IMR-90 (cell line): ENCODE measurements around the gene SEZ6L. TPM values are rescaled to one million over a fixed set of nuclear protein-coding genes. Genes with fewer than 3 reads are reported as not detected.

ENCODE experiments used
- ATAC-seq: fragments of 200-7000 bp; cut with Tn5 transposase; 2 replicates; pipeline ENCODE4 v1.9.1; 2020; ENCODE audit warnings: low read depth, mild to moderate bottlenecking, moderate library complexity
- BruUV-seq: library from RNA; stranded (reverse); fragments of 400-500 nt; replicated peaks from 2 replicates; lab custom pipeline; 2021; lab: Mats Ljungman, UMichigan
- CTCF ChIA-PET: fragments of 300-600 bp; formaldehyde crosslinking; extraction: SDS; loops from one replicate; lab custom pipeline; 2021; ENCODE audit warnings: antibody characterized with exemption; lab: Yijun Ruan, JAX
- POLR2A ChIA-PET: fragments of 300-600 bp; sonication (Branson Sonifier 250); formaldehyde crosslinking; loops from one replicate; lab custom pipeline; 2022; ENCODE audit warnings: antibody characterized with exemption; ENCODE audit not compliant: unreplicated experiment; lab: Charles Lee
- DNase-seq: peaks from one replicate; pipeline ENCODE4 v3.0.0; 2013
- H2AFZ ChIP-seq: replicated peaks from 2 replicates; pipeline ENCODE3; 2013; ENCODE audit warnings: low read length, mild to moderate bottlenecking; ENCODE audit not compliant: poor library complexity
- H2AK5ac ChIP-seq: 2 replicates; pipeline ENCODE4 v1.6.1; 2013; ENCODE audit warnings: low read depth, low read length, inconsistent platforms
- H2AK9ac ChIP-seq: replicated peaks from 2 replicates; pipeline ENCODE3; 2013; ENCODE audit warnings: mild to moderate bottlenecking, low read depth, low read length, moderate library complexity; ENCODE audit not compliant: poor library complexity
- H2BK120ac ChIP-seq: 2 replicates; pipeline ENCODE4 v1.6.1; 2013; ENCODE audit warnings: low read depth, low read length, inconsistent platforms
- H2BK15ac ChIP-seq: 3 replicates; pipeline ENCODE4 v1.6.1; 2013; ENCODE audit warnings: low read depth, low read length, inconsistent platforms
- H2BK20ac ChIP-seq: 2 replicates; pipeline ENCODE4 v1.6.1; 2013; ENCODE audit warnings: low read depth, mild to moderate bottlenecking, inconsistent platforms, low read length, moderate library complexity
- H2BK5ac ChIP-seq: 2 replicates; pipeline ENCODE4 v1.6.1; 2013; ENCODE audit warnings: mild to moderate bottlenecking, low read depth, low read length, inconsistent platforms; ENCODE audit not compliant: poor library complexity, severe bottlenecking
- H3K14ac ChIP-seq: replicated peaks from 2 replicates; pipeline ENCODE4 v1.6.1; 2013; ENCODE audit warnings: low read depth, low read length, inconsistent platforms
- H3K18ac ChIP-seq: 2 replicates; pipeline ENCODE4 v1.6.1; 2013; ENCODE audit warnings: low read depth, low read length, control low read depth
- H3K23ac ChIP-seq: 2 replicates; pipeline ENCODE4 v1.6.1; 2013; ENCODE audit warnings: low read depth, low read length, inconsistent platforms
- H3K27ac ChIP-seq: 2 replicates; pipeline ENCODE4 v1.5.1; 2013; ENCODE audit warnings: mild to moderate bottlenecking, control low read depth, low read length; ENCODE audit not compliant: insufficient read depth
- H3K27me3 ChIP-seq: 2 replicates; pipeline ENCODE4 v1.6.1; 2013; ENCODE audit warnings: low read length; ENCODE audit not compliant: control insufficient read depth, insufficient read depth
- H3K36me3 ChIP-seq: 2 replicates; pipeline ENCODE4 v1.6.1; 2013; ENCODE audit warnings: low read length, mixed read lengths; ENCODE audit not compliant: control insufficient read depth, insufficient read depth
- H3K4ac ChIP-seq: 2 replicates; pipeline ENCODE4 v1.6.1; 2013; ENCODE audit warnings: low read depth, low read length, inconsistent platforms
- H3K4me1 ChIP-seq: 2 replicates; pipeline ENCODE4 v1.6.1; 2013; ENCODE audit warnings: low read length, mixed read lengths; ENCODE audit not compliant: control insufficient read depth, insufficient read depth
- H3K4me2 ChIP-seq: 2 replicates; pipeline ENCODE4 v1.6.1; 2013; ENCODE audit warnings: low read depth, mild to moderate bottlenecking, control low read depth, low read length, moderate library complexity
- H3K4me3 ChIP-seq: 2 replicates; pipeline ENCODE4 v1.5.1; 2013; ENCODE audit warnings: low read depth, mild to moderate bottlenecking, control low read depth, low read length, moderate library complexity; ENCODE audit not compliant: insufficient read depth
- H3K56ac ChIP-seq: 2 replicates; pipeline ENCODE4 v1.6.1; 2013; ENCODE audit warnings: low read length, inconsistent platforms; ENCODE audit not compliant: insufficient read depth; ENCODE audit errors: extremely low read depth
- H3K79me1 ChIP-seq, 2 experiments: 2 replicates each; pipeline ENCODE4 v1.6.1; 2013; ENCODE audit warnings: low read length in 2 of 2, inconsistent platforms in 1 of 2, low read depth in 1 of 2
- H3K9ac ChIP-seq: 2 replicates; pipeline ENCODE4 v1.6.1; 2013; ENCODE audit warnings: low read depth, low read length, control low read depth
- H3K9me1 ChIP-seq: 2 replicates; pipeline ENCODE4 v1.6.1; 2013; ENCODE audit warnings: low read length, inconsistent platforms; ENCODE audit not compliant: insufficient read depth
- H3K9me3 ChIP-seq: 2 replicates; pipeline ENCODE4 v1.6.1; 2013; ENCODE audit warnings: low read length; ENCODE audit not compliant: control insufficient read depth, insufficient read depth
- H4K20me1 ChIP-seq: 2 replicates; pipeline ENCODE4 v1.6.1; 2013; ENCODE audit warnings: low read length, inconsistent platforms; ENCODE audit not compliant: insufficient read depth
- H4K5ac ChIP-seq: 2 replicates; pipeline ENCODE4 v1.6.1; 2013; ENCODE audit warnings: mild to moderate bottlenecking, low read depth, low read length, control low read depth
- H4K8ac ChIP-seq, 2 experiments: 2 replicates each; pipeline ENCODE4 v1.6.1; 2013; ENCODE audit warnings: low read depth in 2 of 2, low read length in 2 of 2, control low read depth in 1 of 2, inconsistent platforms in 1 of 2
- H4K91ac ChIP-seq: 2 replicates; pipeline ENCODE4 v1.6.1; 2013; ENCODE audit warnings: low read depth, low read length, inconsistent platforms; ENCODE audit not compliant: insufficient read depth
- BHLHE40 ChIP-seq: fragments of 150-350 bp; IDR thresholded peaks from 2 replicates; pipeline ENCODE4 v1.6.1; 2016; ENCODE audit warnings: mild to moderate bottlenecking, low read depth, low read length
- CEBPB ChIP-seq: IDR thresholded peaks from 2 replicates; pipeline ENCODE4 v1.6.1; 2012; ENCODE audit warnings: low read depth, low read length, improper control_type of control experiment
- CHD1 ChIP-seq: IDR thresholded peaks from 2 replicates; pipeline ENCODE4 v1.6.1; 2012; ENCODE audit warnings: low read depth, low read length, improper control_type of control experiment
- CTCF ChIP-seq: conservative IDR thresholded peaks from 2 replicates; pipeline ENCODE4 v1.5.1; 2012; ENCODE audit warnings: mild to moderate bottlenecking, low read depth, low read length, improper control_type of control experiment
- ELK1 ChIP-seq: fragments of 150-350 bp; IDR thresholded peaks from 2 replicates; pipeline ENCODE4 v1.6.1; 2016; ENCODE audit warnings: low read depth, mild to moderate bottlenecking, low read length, moderate library complexity, borderline replicate concordance
- FOS ChIP-seq: fragments of 150-350 bp; IDR thresholded peaks from 2 replicates; pipeline ENCODE4 v1.6.1; 2016; ENCODE audit warnings: low read depth, low read length
- MAFK ChIP-seq: IDR thresholded peaks from 2 replicates; pipeline ENCODE4 v1.6.1; 2012; ENCODE audit warnings: low read depth, low read length, improper control_type of control experiment
- MAZ ChIP-seq: IDR thresholded peaks from 2 replicates; pipeline ENCODE4 v1.6.1; 2012; ENCODE audit warnings: low read depth, mild to moderate bottlenecking, low read length, improper control_type of control experiment, moderate library complexity, borderline replicate concordance
- MXI1 ChIP-seq: IDR thresholded peaks from 2 replicates; pipeline ENCODE4 v1.6.1; 2012; ENCODE audit warnings: low read depth, mild to moderate bottlenecking, low read length, moderate library complexity, borderline replicate concordance
- NFE2L2 ChIP-seq: fragments of 150-350 bp; IDR thresholded peaks from 2 replicates; pipeline ENCODE4 v1.6.1; 2016; ENCODE audit warnings: low read depth, mild to moderate bottlenecking, low read length
- POLR2A ChIP-seq: IDR thresholded peaks from 2 replicates; pipeline ENCODE4 v1.6.1; 2012; ENCODE audit warnings: mild to moderate bottlenecking, low read depth, low read length
- RAD21 ChIP-seq: IDR thresholded peaks from 2 replicates; pipeline ENCODE4 v1.6.1; 2012; ENCODE audit warnings: low read length, improper control_type of control experiment
- RCOR1 ChIP-seq: IDR thresholded peaks from 2 replicates; pipeline ENCODE4 v1.6.1; 2012; ENCODE audit warnings: mild to moderate bottlenecking, low read length, improper control_type of control experiment; ENCODE audit not compliant: insufficient replicate concordance
- RFX5 ChIP-seq: IDR thresholded peaks from 2 replicates; pipeline ENCODE4 v1.8.0; 2012; ENCODE audit warnings: low read depth, mild to moderate bottlenecking, low read length, moderate library complexity
- SMC3 ChIP-seq: fragments of 150-350 bp; IDR thresholded peaks from 2 replicates; pipeline ENCODE4 v1.6.1; 2016; ENCODE audit warnings: low read depth, mild to moderate bottlenecking, antibody characterized with exemption, low read length, moderate library complexity
- WGBS, 2 experiments: methylation state at CpG; one replicate each; pipeline versions ENCODE4 v1.1.5 to v1.1.7; 2013; ENCODE audit warnings: missing lambda C conversion rate in 2 of 2; ENCODE audit not compliant: insufficient read length in 1 of 2; ENCODE audit errors: extremely low coverage in 2 of 2; 5-methylcytosine and 5-hydroxymethylcytosine counted together
- dilution Hi-C: fragments of 300-500 bp; cut with HindIII; formaldehyde crosslinking; loops from one replicate; pipeline ENCODE4 v1.14.3; 2018; ENCODE audit warnings: low sequenced_read_pairs; ENCODE audit not compliant: unreplicated experiment
- in situ Hi-C: fragments of 300-500 bp; cut with MboI; formaldehyde crosslinking; loops from 3 replicates; pipeline ENCODE4 v1.14.3; 2019; ENCODE audit warnings: low sequenced_read_pairs, inconsistent platforms, mixed read lengths
- intact Hi-C: fragments of 100-400 bp; cut with micrococcal nuclease; formaldehyde crosslinking; loops from 2 replicates; pipeline ENCODE4 v1.10.0; 2022
- polyA plus RNA-seq, 3 experiments: library from polyadenylated mRNA; depleted of rRNA; stranded (reverse); fragments of >200 nt; gene quantifications; 2 replicates each; pipeline ENCODE4 v1.2.3, GENCODE V29; 2012; ENCODE audit warnings: low replicate concordance in 1 of 3
- total RNA-seq: library from RNA; depleted of rRNA; stranded (reverse); fragments of >200 nt; gene quantifications from 2 replicates; pipeline ENCODE4 v1.2.3, GENCODE V29; 2012
- TF ChIP-seq, protein P1 (sequence below): fragments of 150-350 bp; IDR thresholded peaks from 2 replicates; pipeline ENCODE4 v1.6.1; 2017; ENCODE audit warnings: mild to moderate bottlenecking, antibody characterized with exemption, low read length, low read depth

Gene SEZ6L
- total and polyA plus RNA-seq, 2 of the 4 experiments (the other 2 are of a cell fraction): not detected

DNA sequence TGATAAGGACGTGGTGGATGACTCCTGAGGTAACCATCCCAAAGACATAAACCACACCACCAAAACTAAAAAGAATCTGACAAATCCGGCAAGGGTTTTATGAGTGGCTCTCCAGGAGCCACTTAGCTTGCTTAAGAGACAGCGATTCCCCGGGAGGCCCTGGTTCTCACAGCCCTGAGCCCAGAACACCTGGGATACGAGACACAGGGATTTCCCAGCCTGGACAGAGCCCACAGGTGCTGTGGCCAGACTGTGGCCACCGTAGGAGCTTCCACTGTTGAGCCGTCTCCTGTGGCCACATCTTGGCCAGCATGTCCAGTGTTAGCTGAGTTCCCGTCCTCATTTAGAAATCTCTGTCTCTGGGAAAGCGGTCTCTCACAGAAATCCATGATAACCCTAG, 188.6 kb downstream of the SEZ6L start:
- Histone ChIP-seq H3K18ac (no peak overlapping the region), H4K8ac (no peak overlapping the region), H2BK20ac (no peak overlapping the region), H4K91ac (no peak overlapping the region), H3K56ac (no peak overlapping the region), H3K14ac (no peak overlapping the region), H3K36me3 (no peaks in the 10 kb centered on the region), H3K9me1 (no peaks in the 10 kb centered on the region), H2AFZ (no peak overlapping the region), H3K23ac (no peak overlapping the region), H4K20me1 (no peaks in the 10 kb centered on the region), H3K9me3 (no peaks in the 10 kb centered on the region), H3K79me1 (no peaks in the 10 kb centered on the region), H2BK5ac (no peak overlapping the region), H3K4ac (no peak overlapping the region), H2AK5ac (no peak overlapping the region), H4K5ac (no peak overlapping the region), H3K27ac (no peak overlapping the region), H2BK120ac (no peak overlapping the region), H2AK9ac (no peak overlapping the region), H3K4me1 (no peaks in the 10 kb centered on the region), H3K27me3 (peaks cover 7% of the 10 kb centered on the region; the same call in 1 of the 2 replicates), H3K9ac (no peak overlapping the region), H3K4me3 (no peak overlapping the region), H3K4me2 (no peak overlapping the region), H2BK15ac (no peak overlapping the region)
- dilution Hi-C loops (no loop called here), intact Hi-C loops (loop anchor here (10.0 kb wide), 1 partner anchor 63 kb away; no protein-coding TSS in a partner anchor), in situ Hi-C loops (no loop called here)
- 65% methylated on average over 4 of the region's 9 CpGs; no CpG with 5 or more reads in 1 of the 2 experiments for WGBS, 2 experiments
- no peak for TF ChIP-seq NFE2L2
- TF ChIP-seq MAZ: no peak
- TF ChIP-seq MXI1: no peak
- no peak for TF ChIP-seq CEBPB
- no peak for TF ChIP-seq CHD1
- no peak for TF ChIP-seq POLR2A
- no peak for TF ChIP-seq ELK1
- TF ChIP-seq FOS: no peak
- TF ChIP-seq MAFK: no peak
- TF ChIP-seq CTCF: no peak
- TF ChIP-seq RCOR1: no peak
- no peak for TF ChIP-seq SMC3
- TF ChIP-seq RFX5: no peak
- TF ChIP-seq, protein P1, sequence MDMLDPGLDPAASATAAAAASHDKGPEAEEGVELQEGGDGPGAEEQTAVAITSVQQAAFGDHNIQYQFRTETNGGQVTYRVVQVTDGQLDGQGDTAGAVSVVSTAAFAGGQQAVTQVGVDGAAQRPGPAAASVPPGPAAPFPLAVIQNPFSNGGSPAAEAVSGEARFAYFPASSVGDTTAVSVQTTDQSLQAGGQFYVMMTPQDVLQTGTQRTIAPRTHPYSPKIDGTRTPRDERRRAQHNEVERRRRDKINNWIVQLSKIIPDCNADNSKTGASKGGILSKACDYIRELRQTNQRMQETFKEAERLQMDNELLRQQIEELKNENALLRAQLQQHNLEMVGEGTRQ: no peak
- no peak for TF ChIP-seq BHLHE40
- TF ChIP-seq RAD21: no peak
- POLR2A ChIA-PET: no interaction called here
- no TSS peak for BruUV-seq
- ATAC-seq: no peak
- CTCF ChIA-PET: interaction anchor here (0.7 kb wide), 1 partner anchor 9 kb away, joined by 3 read pairs; no protein-coding TSS in a partner anchor
- no peak for DNase-seq
